ENCODE measurements around the gene THRB. TPM values are rescaled to one million over a fixed set of nuclear protein-coding genes. Genes with fewer than 3 reads are reported as not detected.

THRB gene
- total and polyA plus RNA-seq, 2 experiments from 2014 or later: 3.3 to 5.1 TPM

DNA sequence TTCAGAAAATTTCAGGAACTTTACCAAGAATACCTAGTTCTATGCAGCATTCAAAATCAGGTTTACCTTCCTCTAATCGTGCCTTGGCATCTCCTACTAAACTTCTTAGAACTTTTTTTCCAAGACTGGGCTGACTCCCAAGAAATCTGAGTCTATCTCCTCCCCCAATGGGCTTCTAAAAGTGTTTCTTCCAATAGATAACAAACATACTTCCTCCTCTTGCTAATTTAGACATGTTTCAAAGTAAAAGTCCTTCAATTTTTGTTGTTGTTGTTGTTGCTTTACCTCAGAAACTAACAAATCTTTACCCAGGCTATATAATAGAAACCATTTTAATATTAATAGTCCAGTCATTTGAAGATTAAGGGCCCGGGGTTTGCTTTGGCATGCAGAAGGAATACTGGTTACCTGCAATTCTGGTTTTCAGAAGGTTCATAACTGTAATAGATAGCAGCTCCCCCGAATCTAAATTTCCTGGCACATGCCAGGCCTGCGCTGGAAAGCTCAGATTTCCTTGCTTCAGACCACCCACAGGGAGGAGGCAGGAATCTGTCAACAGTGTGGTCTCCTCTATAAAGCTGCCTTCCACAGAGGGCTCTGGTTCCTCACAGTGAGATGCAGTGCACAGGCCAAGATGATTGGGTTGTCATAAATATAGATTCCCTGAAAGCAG lies 188.7 kb downstream of the THRB start:
- Histone ChIP-seq H3K9me3 (ENCODE audit: low read depth) (no peaks in the 10 kb centered on the region), H3K4me2 (ENCODE audit: unreplicated experiment) (peak overlapping the region; percentile 23), H2AFZ (no peak overlapping the region), H3F3A (ENCODE audit: insufficient read depth) (peaks cover 6% of the 10 kb centered on the region; the same call in 1 of the 2 replicates), H3K4me3 (no peak overlapping the region), H3K36me3 (ENCODE audit: low read depth) (no peaks in the 10 kb centered on the region), H3K79me2 (ENCODE audit: insufficient read depth) (no peaks in the 10 kb centered on the region), H4K20me1 (ENCODE audit: insufficient read depth) (no peaks in the 10 kb centered on the region), H3K4me1 (ENCODE audit: insufficient read depth) (peaks cover 5% of the 10 kb centered on the region; the same call in 1 of the 2 replicates), H3K27ac (no peak overlapping the region), H3K9me2 (ENCODE audit: insufficient read depth) (peaks cover 7% of the 10 kb centered on the region; the same call in 1 of the 2 replicates), H3K9ac (no peak overlapping the region), H3K27me3 (replicated peaks; ENCODE audit: insufficient read depth) (no peaks in the 10 kb centered on the region)
- DNase-seq: peak; percentile 12
- WGBS, 2 experiments (ENCODE audit: low coverage in 1 of 2, low lambda C conversion rate in 2 of 2, missing lambda C conversion rate in 2 of 2): 51% methylated on average over 4 of the region's 4 CpGs
- in situ Hi-C loops (cut with MboI): no loop called here
- TF ChIP-seq EZH2 (IDR thresholded peaks at IDR 0.05; ENCODE audit: insufficient read depth, poor library complexity, severe bottlenecking) (no peak), EZH2phosphoT487 (IDR thresholded peaks at IDR 0.05; ENCODE audit: insufficient read depth, low read depth) (no peak)

DNA sequence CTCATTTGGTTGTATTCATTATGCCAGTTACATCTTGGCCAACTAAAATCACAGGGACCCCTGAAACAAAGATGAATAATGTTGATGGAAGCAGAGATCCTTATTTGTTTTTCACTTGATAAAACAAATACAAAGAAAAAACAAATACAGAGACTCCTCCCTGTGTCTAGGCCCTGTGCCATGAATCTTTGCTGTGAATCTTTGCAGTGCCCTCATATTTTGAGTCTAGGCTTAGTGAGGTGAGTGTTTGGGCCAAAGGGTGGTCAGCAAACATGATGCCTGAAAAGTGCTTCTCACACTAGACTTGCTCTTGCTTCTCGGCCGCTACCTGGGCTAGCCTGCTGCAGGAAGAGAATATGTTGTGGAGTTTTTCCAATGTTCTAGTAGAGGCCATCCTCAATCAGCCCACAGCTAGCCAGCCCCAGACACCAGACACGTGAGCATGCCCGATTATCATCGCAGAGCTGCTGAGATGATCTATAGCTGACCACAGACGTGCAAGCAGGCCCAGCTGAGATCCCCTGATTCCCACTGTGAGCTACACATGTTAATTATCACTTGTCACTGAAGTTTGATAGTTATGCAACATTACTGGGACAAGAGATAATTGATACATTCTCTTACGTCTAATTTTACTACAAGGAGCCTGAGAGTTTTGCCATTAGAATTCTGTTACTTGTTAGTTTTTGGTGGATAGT lies 191.4 kb downstream of the THRB start:
- H2AFZ ChIP-seq: no peak overlapping the region
- H3F3A ChIP-seq (ENCODE audit: insufficient read depth): peaks cover 30% of the 10 kb centered on the region
- H3K9ac ChIP-seq: no peak overlapping the region
- no peaks in the 10 kb centered on the region for H3K36me3 ChIP-seq (ENCODE audit: low read depth)
- H3K9me3 ChIP-seq (ENCODE audit: low read depth): no peaks in the 10 kb centered on the region
- in situ Hi-C loops (cut with MboI): no loop called here
- no peaks in the 10 kb centered on the region for H3K27me3 ChIP-seq (replicated peaks; ENCODE audit: insufficient read depth)
- H3K4me2 ChIP-seq (ENCODE audit: unreplicated experiment): no peak overlapping the region
- no peaks in the 10 kb centered on the region for H4K20me1 ChIP-seq (ENCODE audit: insufficient read depth)
- no peak for DNase-seq
- peaks cover 27% of the 10 kb centered on the region for H3K4me1 ChIP-seq (ENCODE audit: insufficient read depth)
- WGBS, 2 experiments (ENCODE audit: low coverage in 1 of 2, low lambda C conversion rate in 2 of 2, missing lambda C conversion rate in 2 of 2): 76 to 84% methylated on average over 7 of the region's 7 CpGs
- no peaks in the 10 kb centered on the region for H3K79me2 ChIP-seq (ENCODE audit: insufficient read depth)
- no peak overlapping the region for H3K4me3 ChIP-seq
- no peak for TF ChIP-seq EZH2phosphoT487 (IDR thresholded peaks at IDR 0.05; ENCODE audit: insufficient read depth, low read depth)
- H3K27ac ChIP-seq: no peak overlapping the region
- H3K9me2 ChIP-seq (ENCODE audit: insufficient read depth): peaks cover 7% of the 10 kb centered on the region; the same call in 1 of the 2 replicates

DNA sequence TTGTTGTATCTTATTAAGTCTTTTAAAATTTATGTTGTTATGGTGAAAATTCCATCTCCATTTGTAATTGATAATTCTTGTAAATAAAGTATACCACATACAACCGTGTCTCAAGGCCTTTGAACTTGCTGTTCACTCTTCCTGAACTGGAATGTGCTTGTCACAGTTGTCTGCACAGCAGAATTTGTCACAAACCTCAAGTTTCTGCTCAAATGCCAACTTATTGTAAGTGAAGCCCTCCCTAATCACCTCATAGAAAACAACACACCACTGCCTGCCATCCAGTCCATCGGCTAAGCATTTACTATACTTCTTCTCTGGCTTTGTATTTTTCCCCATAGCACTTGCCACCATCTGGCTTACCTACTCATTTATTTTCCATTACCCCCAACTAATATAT lies 192.3 kb downstream of the THRB start:
- Histone ChIP-seq H3K4me2 (ENCODE audit: unreplicated experiment) (no peak overlapping the region), H3K9me2 (ENCODE audit: insufficient read depth) (peaks cover 2% of the 10 kb centered on the region; the same call in 1 of the 2 replicates), H3K27me3 (replicated peaks; ENCODE audit: insufficient read depth) (no peaks in the 10 kb centered on the region), H3K9ac (no peak overlapping the region), H3K79me2 (ENCODE audit: insufficient read depth) (no peaks in the 10 kb centered on the region), H3K36me3 (ENCODE audit: low read depth) (no peaks in the 10 kb centered on the region), H3K9me3 (ENCODE audit: low read depth) (no peaks in the 10 kb centered on the region), H3K27ac (no peak overlapping the region), H3K4me1 (ENCODE audit: insufficient read depth) (peaks cover 27% of the 10 kb centered on the region), H3F3A (ENCODE audit: insufficient read depth) (peaks cover 31% of the 10 kb centered on the region), H4K20me1 (ENCODE audit: insufficient read depth) (no peaks in the 10 kb centered on the region), H2AFZ (no peak overlapping the region), H3K4me3 (no peak overlapping the region)
- WGBS, 2 experiments (ENCODE audit: low coverage in 1 of 2, low lambda C conversion rate in 2 of 2, missing lambda C conversion rate in 2 of 2): 80 to 82% methylated on average over 2 of the region's 2 CpGs
- no peak for DNase-seq
- in situ Hi-C loops (cut with MboI): no loop called here
- TF ChIP-seq EZH2phosphoT487 (IDR thresholded peaks at IDR 0.05; ENCODE audit: insufficient read depth, low read depth) (no peak), EZH2 (IDR thresholded peaks at IDR 0.05; ENCODE audit: insufficient read depth, poor library complexity, severe bottlenecking) (no peak)

DNA sequence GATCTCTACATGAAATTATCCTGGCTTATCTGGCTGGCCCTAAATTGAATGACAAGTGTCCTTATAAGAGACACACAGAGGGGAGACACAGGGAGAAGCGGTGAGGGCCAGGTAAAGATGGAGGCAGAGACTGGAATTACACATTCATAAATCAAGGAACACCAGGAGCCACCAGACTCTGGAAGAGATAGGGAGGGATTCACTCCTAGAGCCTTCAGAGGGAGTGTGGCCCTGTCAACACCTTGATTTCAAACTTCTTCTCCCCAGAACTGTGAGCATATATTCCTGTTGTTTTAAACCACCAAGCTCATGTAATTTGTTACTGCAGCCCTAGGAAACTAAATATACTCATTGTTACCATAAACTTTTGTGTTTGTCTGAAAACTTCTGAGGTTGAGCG lies 193.7 kb downstream of the THRB start:
- Histone ChIP-seq H3K79me2 (ENCODE audit: insufficient read depth) (no peaks in the 10 kb centered on the region), H3F3A (ENCODE audit: insufficient read depth) (peaks cover 31% of the 10 kb centered on the region), H3K27ac (peak overlapping the region; percentile 66; the same call in 1 of the 2 replicates), H3K9me2 (ENCODE audit: insufficient read depth) (no peaks in the 10 kb centered on the region), H4K20me1 (ENCODE audit: insufficient read depth) (no peaks in the 10 kb centered on the region), H3K4me2 (ENCODE audit: unreplicated experiment) (no peak overlapping the region), H3K36me3 (ENCODE audit: low read depth) (no peaks in the 10 kb centered on the region), H3K27me3 (replicated peaks; ENCODE audit: insufficient read depth) (no peaks in the 10 kb centered on the region), H3K4me3 (no peak overlapping the region), H2AFZ (no peak overlapping the region), H3K9ac (no peak overlapping the region), H3K9me3 (ENCODE audit: low read depth) (no peaks in the 10 kb centered on the region), H3K4me1 (ENCODE audit: insufficient read depth) (peaks cover 26% of the 10 kb centered on the region)
- no peak for TF ChIP-seq EZH2 (IDR thresholded peaks at IDR 0.05; ENCODE audit: insufficient read depth, poor library complexity, severe bottlenecking)
- no peak for TF ChIP-seq EZH2phosphoT487 (IDR thresholded peaks at IDR 0.05; ENCODE audit: insufficient read depth, low read depth)
- no peak for DNase-seq
- in situ Hi-C loops (cut with MboI): no loop called here
- WGBS, 2 experiments (ENCODE audit: low coverage in 1 of 2, low lambda C conversion rate in 2 of 2, missing lambda C conversion rate in 2 of 2): 94 to 99% methylated on average over 2 of the region's 2 CpGs

All from GM23248 (cell line).